NT2/D1 (cell line): ENCODE results near the gene PTPRN2.
"Not testable (repeated sequence)": the region's sequence is repeated elsewhere in the genome, so short reads cannot be mapped to it uniquely, and the experiment has no call there.

Experiments used
- DNase-seq: peaks from one replicate; pipeline ENCODE4 v3.0.0-alpha.2; 2011; ENCODE audit warnings: low read depth, low spot score
- H3K27me3 ChIP-seq: 2 replicates; pipeline ENCODE4 v1.6.0; 2011; ENCODE audit warnings: mild to moderate bottlenecking; ENCODE audit not compliant: insufficient read length, insufficient read depth
- H3K36me3 ChIP-seq: 2 replicates; pipeline ENCODE4 v1.6.1; 2011; ENCODE audit warnings: mild to moderate bottlenecking, low read length, mixed read lengths; ENCODE audit not compliant: insufficient read depth, insufficient read length
- H3K4me1 ChIP-seq: 2 replicates; pipeline ENCODE4 v1.5.1; 2011; ENCODE audit not compliant: insufficient read depth, insufficient read length
- H3K4me3 ChIP-seq: 2 replicates; pipeline ENCODE4 v1.5.1; 2011; ENCODE audit warnings: low read depth; ENCODE audit not compliant: insufficient read length
- H3K9ac ChIP-seq: 2 replicates; pipeline ENCODE4 v1.6.0; 2011; ENCODE audit warnings: low read depth; ENCODE audit not compliant: insufficient read length
- H3K9me3 ChIP-seq: 2 replicates; pipeline ENCODE4 v1.5.1; 2011; ENCODE audit warnings: mild to moderate bottlenecking, low read length; ENCODE audit not compliant: insufficient read depth
- SUZ12 ChIP-seq: IDR thresholded peaks from 2 replicates; pipeline ENCODE4 v1.6.1; 2011; ENCODE audit not compliant: insufficient read length, insufficient read depth; ENCODE audit errors: extremely low read depth
- YY1 ChIP-seq: IDR thresholded peaks from 2 replicates; pipeline ENCODE4 v1.6.1; 2011; ENCODE audit not compliant: insufficient read length, insufficient read depth
- ZNF274 ChIP-seq: IDR thresholded peaks from 2 replicates; pipeline ENCODE4 v1.6.1; 2011; ENCODE audit warnings: mild to moderate bottlenecking, low read depth, low read length

PTPRN2 gene

GRCh38 chr7:158350166-158350900 lies 237.3 kb downstream of the PTPRN2 start:
- peaks cover 38% of the 10 kb centered on the region for H3K27me3 ChIP-seq
- DNase-seq = no peak
- H3K36me3 ChIP-seq = no peaks in the 10 kb centered on the region
- no peak for TF ChIP-seq SUZ12
- no peak for TF ChIP-seq ZNF274
- no peak for TF ChIP-seq YY1
- H3K4me1 ChIP-seq = no peaks in the 10 kb centered on the region
- no peak overlapping the region for H3K4me3 ChIP-seq
- H3K9ac ChIP-seq = no peak overlapping the region
- 0 out of 2 replicates have a peak, but pooled peaks cover 6% of the 10 kb centered on the region for H3K9me3 ChIP-seq

DNA sequence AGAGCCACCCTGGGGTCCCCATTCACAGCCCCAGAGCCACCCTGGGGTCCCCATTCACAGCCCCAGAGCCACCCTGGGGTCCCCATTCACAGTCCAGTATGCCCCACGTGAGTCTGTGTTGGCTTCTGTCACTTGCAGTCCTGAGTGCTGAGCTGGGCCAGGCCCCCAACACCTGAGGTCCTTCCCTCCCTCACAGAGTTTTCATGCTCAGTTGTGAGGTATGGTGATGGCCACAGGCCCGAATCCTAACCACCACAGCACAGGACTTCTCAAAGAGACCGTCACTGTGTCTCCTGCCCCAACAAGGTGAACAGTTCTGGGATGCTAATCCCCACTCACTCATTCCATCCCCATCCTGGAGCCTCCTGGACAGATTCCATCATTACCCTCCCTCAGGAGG lies 239.2 kb downstream of the PTPRN2 start:
- Histone ChIP-seq H3K27me3 (peaks cover 36% of the 10 kb centered on the region), H3K36me3 (no peaks in the 10 kb centered on the region), H3K9ac (no peak overlapping the region), H3K4me3 (no peak overlapping the region), H3K9me3 (no peaks in the 10 kb centered on the region), H3K4me1 (no peaks in the 10 kb centered on the region)
- DNase-seq = no peak
- no peak for TF ChIP-seq SUZ12
- no peak for TF ChIP-seq YY1
- no peak for TF ChIP-seq ZNF274

DNA sequence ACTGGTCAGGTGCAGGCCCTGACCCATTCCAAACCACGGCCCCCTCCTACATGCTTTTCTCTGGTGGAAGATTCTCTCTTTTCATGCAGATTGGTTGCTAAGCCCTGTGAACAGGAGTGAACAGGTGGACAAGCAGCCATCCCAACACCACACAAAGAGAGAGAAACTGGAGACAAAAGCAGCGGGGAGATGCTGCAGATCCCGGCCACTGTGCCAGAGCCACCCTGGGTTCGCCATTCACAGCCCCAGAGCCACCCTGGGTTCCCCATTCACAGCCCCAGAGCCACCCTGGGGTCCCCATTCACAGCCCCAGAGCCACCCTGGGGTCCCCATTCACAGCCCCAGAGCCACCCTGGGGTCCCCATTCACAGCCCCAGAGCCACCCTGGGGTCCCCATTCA lies 239.6 kb downstream of the PTPRN2 start:
- H3K9ac ChIP-seq, H3K4me3 ChIP-seq, H3K4me1 ChIP-seq, DNase-seq, H3K9me3 ChIP-seq, H3K36me3 ChIP-seq: not testable (repeated sequence)
- H3K27me3 ChIP-seq = peaks cover 32% of the 10 kb centered on the region

GRCh38 chr7:158345731-158346130 lies 241.9 kb downstream of the PTPRN2 start:
- no peak overlapping the region for H3K9ac ChIP-seq

GRCh38 chr7:158344706-158345300 lies 242.8 kb downstream of the PTPRN2 start:
- H3K36me3 ChIP-seq = no peaks in the 10 kb centered on the region
- no peak for DNase-seq
- peaks cover 8% of the 10 kb centered on the region for H3K9me3 ChIP-seq
- TF ChIP-seq SUZ12 (no peak), ZNF274 (no peak), YY1 (no peak)
- H3K9ac ChIP-seq = no peak overlapping the region
- no peaks in the 10 kb centered on the region for H3K4me1 ChIP-seq
- H3K4me3 ChIP-seq = no peak overlapping the region
- peaks cover 1% of the 10 kb centered on the region for H3K27me3 ChIP-seq

More at GRCh38 chr7:158345731-158346130, 241.9 kb downstream of the PTPRN2 start:
- Histone ChIP-seq H3K4me1 (no peaks in the 10 kb centered on the region), H3K27me3 (peaks cover 11% of the 10 kb centered on the region), H3K4me3 (no peak overlapping the region), H3K36me3 (no peaks in the 10 kb centered on the region), H3K9me3 (peaks cover 8% of the 10 kb centered on the region)
- DNase-seq = no peak
- TF ChIP-seq ZNF274 (no peak), YY1 (no peak), SUZ12 (no peak)

- Histone ChIP-seq H3K9me3 (peaks cover 8% of the 10 kb centered on the region), H3K27me3 (no peaks in the 10 kb centered on the region), H3K4me1 (no peaks in the 10 kb centered on the region), H3K9ac (no peak overlapping the region), H3K4me3 (no peak overlapping the region), H3K36me3 (no peaks in the 10 kb centered on the region)
- no peak for DNase-seq
- TF ChIP-seq ZNF274 (no peak), SUZ12 (no peak), YY1 (no peak)
Measured at GRCh38 chr7:158343936-158344455, 243.6 kb downstream of the PTPRN2 start.

GRCh38 chr7:158343526-158343925 lies 244.1 kb downstream of the PTPRN2 start:
- no peak for TF ChIP-seq YY1
- TF ChIP-seq ZNF274 = no peak
- TF ChIP-seq SUZ12 = no peak

DNA sequence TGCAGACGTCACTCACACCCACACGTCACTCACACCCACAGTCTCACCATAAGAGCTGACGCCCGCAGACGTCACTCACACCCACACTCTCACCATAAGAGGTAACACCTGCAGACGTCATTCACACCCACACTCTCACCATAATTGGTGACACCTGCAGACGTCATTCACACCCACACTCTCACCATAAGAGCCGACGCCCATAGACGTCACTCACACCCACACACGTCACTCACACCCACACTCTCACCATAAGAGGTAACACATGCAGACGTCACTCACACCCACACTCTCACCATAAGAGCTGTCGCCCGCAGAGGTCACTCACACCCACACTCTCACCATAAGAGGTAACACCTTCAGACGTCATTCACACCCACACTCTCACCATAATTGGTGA lies 246.5 kb downstream of the PTPRN2 start:
- not testable (repeated sequence) for H3K9ac ChIP-seq, H3K36me3 ChIP-seq, H3K27me3 ChIP-seq, DNase-seq, H3K4me1 ChIP-seq, H3K4me3 ChIP-seq
- H3K9me3 ChIP-seq = peaks cover 19% of the 10 kb centered on the region

More at GRCh38 chr7:158343526-158343925, 244.1 kb downstream of the PTPRN2 start:
- Histone ChIP-seq H3K4me1 (no peaks in the 10 kb centered on the region), H3K27me3 (no peaks in the 10 kb centered on the region), H3K36me3 (no peaks in the 10 kb centered on the region), H3K9ac (no peak overlapping the region), H3K9me3 (peaks cover 8% of the 10 kb centered on the region), H3K4me3 (no peak overlapping the region)
- no peak for DNase-seq

GRCh38 chr7:158336952-158337351 lies 250.7 kb downstream of the PTPRN2 start:
- not testable (repeated sequence) for H3K4me3 ChIP-seq, H3K4me1 ChIP-seq, H3K27me3 ChIP-seq, DNase-seq, H3K36me3 ChIP-seq, H3K9ac ChIP-seq
- peaks cover 19% of the 10 kb centered on the region for H3K9me3 ChIP-seq

DNA sequence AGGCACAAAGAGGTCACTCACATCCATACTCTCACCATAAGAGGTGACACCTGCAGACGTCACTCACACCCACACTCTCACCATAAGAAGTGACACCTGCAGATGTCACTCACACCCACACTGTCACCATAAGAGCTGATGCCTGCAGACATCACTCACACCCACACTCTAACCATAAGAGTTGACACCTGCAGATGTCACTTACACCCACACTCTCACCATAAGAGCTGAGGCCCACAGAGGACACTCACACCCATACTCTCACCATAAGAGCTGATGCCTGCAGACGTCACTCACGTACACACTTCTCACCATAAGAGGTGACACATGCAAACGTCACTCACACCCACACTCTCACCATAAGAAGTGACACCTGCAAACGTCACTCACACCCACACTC lies 255.1 kb downstream of the PTPRN2 start:
- DNase-seq, H3K4me1 ChIP-seq, H3K9ac ChIP-seq, H3K36me3 ChIP-seq, H3K27me3 ChIP-seq, H3K4me3 ChIP-seq: not testable (repeated sequence)
- H3K9me3 ChIP-seq = peaks cover 11% of the 10 kb centered on the region; the same call in 1 of the 2 replicates
